OCI-LY1 (cell line): ENCODE measurements around the gene RANBP17.

Experiments
- H2AFZ ChIP-seq: fragments of 200-600 bp; sonication (generic), shearing (Covaris generic); 2 replicates; pipeline ENCODE4 v1.6.0; 2014; ENCODE audit warnings: antibody characterized with exemption, mild to moderate bottlenecking, low read length
- H3F3A ChIP-seq: fragments of 200-600 bp; sonication (generic), shearing (Covaris generic); 2 replicates; pipeline ENCODE4 v1.6.0; 2014; ENCODE audit warnings: mild to moderate bottlenecking, antibody characterized with exemption, low read length, moderate library complexity; ENCODE audit not compliant: insufficient read depth
- H3K27ac ChIP-seq: fragments of 200-600 bp; sonication (generic); 2 replicates; pipeline ENCODE4 v1.5.1; 2014; ENCODE audit warnings: low read length, mixed run types, mild to moderate bottlenecking, low read depth; ENCODE audit not compliant: poor library complexity, severe bottlenecking
- H3K27me3 ChIP-seq: fragments of 200-600 bp; sonication (generic); 2 replicates; pipeline ENCODE4 v1.6.0; 2014; ENCODE audit warnings: antibody characterized with exemption, mild to moderate bottlenecking, low read length, moderate library complexity; ENCODE audit not compliant: insufficient read depth
- H3K36me3 ChIP-seq: fragments of 200-600 bp; sonication (generic); 2 replicates; pipeline ENCODE4 v1.6.1; 2014; ENCODE audit warnings: mild to moderate bottlenecking, antibody characterized with exemption, low read length, moderate library complexity, mixed read lengths; ENCODE audit not compliant: insufficient read depth
- H3K4me1 ChIP-seq: fragments of 200-600 bp; sonication (generic); 2 replicates; pipeline ENCODE4 v1.5.1; 2014; ENCODE audit warnings: mild to moderate bottlenecking, low read length, moderate library complexity; ENCODE audit not compliant: insufficient read depth, severe bottlenecking
- H3K4me2 ChIP-seq: fragments of 200-600 bp; sonication (generic), shearing (Covaris generic); 2 replicates; pipeline ENCODE4 v1.6.1; 2014; ENCODE audit warnings: low read length
- H3K4me3 ChIP-seq: fragments of 200-600 bp; sonication (generic); 2 replicates; pipeline ENCODE4 v1.5.1; 2014; ENCODE audit warnings: low read length, low read depth, mild to moderate bottlenecking, mixed read lengths; ENCODE audit not compliant: poor library complexity, severe bottlenecking
- H3K79me2 ChIP-seq: fragments of 200-600 bp; shearing (Covaris generic); 2 replicates; pipeline ENCODE4 v1.6.1; 2016; ENCODE audit warnings: mixed run types, low read length, mixed read lengths; ENCODE audit not compliant: insufficient read depth
- H3K9ac ChIP-seq: fragments of 200-600 bp; sonication (generic), shearing (Covaris generic); 2 replicates; pipeline ENCODE4 v1.6.1; 2014; ENCODE audit warnings: mild to moderate bottlenecking, low read length, mixed read lengths
- H3K9me2 ChIP-seq: fragments of 200-600 bp; sonication (generic), shearing (Covaris generic); 2 replicates; pipeline ENCODE4 v1.6.1; 2014; ENCODE audit warnings: low read depth, mild to moderate bottlenecking, low read length, mixed read lengths
- H3K9me3 ChIP-seq: fragments of 200-600 bp; shearing (Covaris generic); 2 replicates; pipeline ENCODE4 v1.6.1; 2014; ENCODE audit warnings: low read length, mixed read lengths
- H4K20me1 ChIP-seq: fragments of 200-600 bp; sonication (generic), shearing (Covaris generic); 2 replicates; pipeline ENCODE4 v1.6.0; 2016; ENCODE audit warnings: mild to moderate bottlenecking, low read length; ENCODE audit not compliant: insufficient read depth
- EZH2 ChIP-seq: fragments of 200-600 bp; sonication (generic), shearing (Covaris generic); IDR thresholded peaks from 2 replicates; pipeline ENCODE4 v1.8.0; 2017; ENCODE audit warnings: borderline replicate concordance, mixed run types, mild to moderate bottlenecking, antibody characterized with exemption, low read length, moderate library complexity, mixed read lengths
- TF ChIP-seq, protein P1 (sequence below): fragments of 200-600 bp; sonication (generic), shearing (Covaris generic); IDR thresholded peaks from 2 replicates; pipeline ENCODE4 v1.5.1; 2017; ENCODE audit warnings: mild to moderate bottlenecking, antibody characterized with exemption, low read length, moderate library complexity, mixed read lengths

RANBP17 gene

DNA sequence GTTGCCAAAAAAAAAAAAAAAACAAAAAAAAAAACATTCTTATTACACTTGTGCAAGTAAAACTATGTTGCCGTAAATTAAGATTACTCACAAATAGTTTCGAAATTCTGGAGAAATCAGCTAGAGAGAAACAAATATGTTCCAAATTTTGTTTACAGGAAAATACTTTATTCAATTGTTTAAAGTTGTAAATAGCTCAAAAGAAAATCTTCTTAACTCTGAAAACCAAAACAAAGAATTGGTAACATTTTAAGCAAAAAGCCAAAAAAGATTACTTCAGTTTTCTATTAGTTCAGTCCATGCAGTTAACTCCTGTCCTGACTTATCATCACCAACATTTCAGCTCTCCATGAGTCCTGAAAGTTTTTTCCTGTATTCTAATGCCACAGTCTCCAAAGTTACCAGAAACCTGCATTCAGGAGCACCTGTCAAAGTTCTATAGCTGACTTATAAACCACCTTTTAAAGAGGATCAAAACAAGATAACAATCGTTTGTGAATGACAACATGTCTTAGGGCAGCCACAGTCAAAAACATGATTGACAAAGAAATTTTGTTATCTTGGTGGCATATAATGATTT lies 194.1 kb downstream of the RANBP17 start:
- Histone ChIP-seq H3K4me3 (no peak overlapping the region), H3K9me3 (peaks cover 10% of the 10 kb centered on the region; the same call in 1 of the 2 replicates), H3K9ac (no peak overlapping the region), H3K79me2 (no peaks in the 10 kb centered on the region), H3K27me3 (no peaks in the 10 kb centered on the region), H4K20me1 (no peaks in the 10 kb centered on the region), H3K4me1 (no peaks in the 10 kb centered on the region), H3K27ac (no peak overlapping the region), H2AFZ (no peak overlapping the region), H3K9me2 (no peaks in the 10 kb centered on the region), H3K4me2 (no peak overlapping the region), H3K36me3 (no peaks in the 10 kb centered on the region), H3F3A (no peaks in the 10 kb centered on the region)
- no peak for TF ChIP-seq EZH2
- TF ChIP-seq, protein P1, sequence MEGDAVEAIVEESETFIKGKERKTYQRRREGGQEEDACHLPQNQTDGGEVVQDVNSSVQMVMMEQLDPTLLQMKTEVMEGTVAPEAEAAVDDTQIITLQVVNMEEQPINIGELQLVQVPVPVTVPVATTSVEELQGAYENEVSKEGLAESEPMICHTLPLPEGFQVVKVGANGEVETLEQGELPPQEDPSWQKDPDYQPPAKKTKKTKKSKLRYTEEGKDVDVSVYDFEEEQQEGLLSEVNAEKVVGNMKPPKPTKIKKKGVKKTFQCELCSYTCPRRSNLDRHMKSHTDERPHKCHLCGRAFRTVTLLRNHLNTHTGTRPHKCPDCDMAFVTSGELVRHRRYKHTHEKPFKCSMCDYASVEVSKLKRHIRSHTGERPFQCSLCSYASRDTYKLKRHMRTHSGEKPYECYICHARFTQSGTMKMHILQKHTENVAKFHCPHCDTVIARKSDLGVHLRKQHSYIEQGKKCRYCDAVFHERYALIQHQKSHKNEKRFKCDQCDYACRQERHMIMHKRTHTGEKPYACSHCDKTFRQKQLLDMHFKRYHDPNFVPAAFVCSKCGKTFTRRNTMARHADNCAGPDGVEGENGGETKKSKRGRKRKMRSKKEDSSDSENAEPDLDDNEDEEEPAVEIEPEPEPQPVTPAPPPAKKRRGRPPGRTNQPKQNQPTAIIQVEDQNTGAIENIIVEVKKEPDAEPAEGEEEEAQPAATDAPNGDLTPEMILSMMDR = no peak

DNA sequence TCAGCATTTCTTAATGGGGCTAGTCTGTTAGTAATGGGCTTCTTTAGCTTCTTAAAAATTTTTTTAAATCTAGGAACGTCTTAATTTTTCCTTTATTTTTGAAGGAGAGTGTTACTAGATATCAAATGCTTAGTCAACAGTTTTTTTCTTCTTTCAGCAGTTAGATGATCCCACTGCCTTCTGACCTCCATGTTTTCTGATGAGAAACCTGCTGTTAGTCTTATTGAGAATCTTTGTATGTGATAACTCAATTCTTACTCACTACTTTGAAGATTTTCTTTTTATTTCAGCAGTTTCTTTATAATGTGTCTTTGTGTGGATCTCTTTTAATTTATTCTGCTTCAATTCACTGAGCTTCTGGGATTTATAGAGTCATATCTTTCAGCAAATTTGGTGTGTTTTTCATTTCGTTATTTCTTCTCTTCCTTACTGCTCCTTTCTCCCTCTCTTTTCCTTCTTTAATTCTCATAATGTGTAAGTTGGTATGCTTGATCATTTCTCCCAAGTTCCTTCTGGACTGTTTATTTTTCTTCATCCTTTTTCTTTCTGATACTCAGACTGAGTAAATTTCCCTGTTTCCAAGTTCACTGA lies 205.8 kb downstream of the RANBP17 start:
- Histone ChIP-seq H3K9me3 (no peaks in the 10 kb centered on the region), H3K36me3 (no peaks in the 10 kb centered on the region), H3K4me2 (no peak overlapping the region), H3F3A (no peaks in the 10 kb centered on the region), H3K79me2 (no peaks in the 10 kb centered on the region), H3K9ac (no peak overlapping the region), H3K27me3 (no peaks in the 10 kb centered on the region), H4K20me1 (no peaks in the 10 kb centered on the region), H3K27ac (no peak overlapping the region), H3K4me3 (no peak overlapping the region), H3K9me2 (no peaks in the 10 kb centered on the region), H3K4me1 (no peaks in the 10 kb centered on the region), H2AFZ (no peak overlapping the region)
- TF ChIP-seq EZH2 = no peak
- TF ChIP-seq, protein P1 = no peak

- H3K9me2 ChIP-seq = no peaks in the 10 kb centered on the region
- no peaks in the 10 kb centered on the region for H3K9me3 ChIP-seq
- no peaks in the 10 kb centered on the region for H3F3A ChIP-seq
- no peaks in the 10 kb centered on the region for H3K36me3 ChIP-seq
- H3K79me2 ChIP-seq = no peaks in the 10 kb centered on the region
- H2AFZ ChIP-seq = no peak overlapping the region
- no peak overlapping the region for H3K9ac ChIP-seq
- TF ChIP-seq, protein P1 = no peak
- H3K4me2 ChIP-seq = no peak overlapping the region
- H3K27me3 ChIP-seq = no peaks in the 10 kb centered on the region
- no peak overlapping the region for H3K27ac ChIP-seq
- H3K4me1 ChIP-seq = no peaks in the 10 kb centered on the region
- H4K20me1 ChIP-seq = no peaks in the 10 kb centered on the region
- H3K4me3 ChIP-seq = no peak overlapping the region
Observed at GRCh38 chr5:171074747-171075146, 212.9 kb downstream of the RANBP17 start.
